ENCODE measurements around the gene SLC9A8. TPM values are rescaled to one million over a fixed set of nuclear protein-coding genes. Genes with fewer than 3 reads are reported as not detected.

The SLC9A8 gene
- total RNA-seq, 5 donors from 2014 or later (not counting 1 experiment from before 2014, with no cell fraction given), result 22.2 to 34.2 (median 25.6) TPM

DNA sequence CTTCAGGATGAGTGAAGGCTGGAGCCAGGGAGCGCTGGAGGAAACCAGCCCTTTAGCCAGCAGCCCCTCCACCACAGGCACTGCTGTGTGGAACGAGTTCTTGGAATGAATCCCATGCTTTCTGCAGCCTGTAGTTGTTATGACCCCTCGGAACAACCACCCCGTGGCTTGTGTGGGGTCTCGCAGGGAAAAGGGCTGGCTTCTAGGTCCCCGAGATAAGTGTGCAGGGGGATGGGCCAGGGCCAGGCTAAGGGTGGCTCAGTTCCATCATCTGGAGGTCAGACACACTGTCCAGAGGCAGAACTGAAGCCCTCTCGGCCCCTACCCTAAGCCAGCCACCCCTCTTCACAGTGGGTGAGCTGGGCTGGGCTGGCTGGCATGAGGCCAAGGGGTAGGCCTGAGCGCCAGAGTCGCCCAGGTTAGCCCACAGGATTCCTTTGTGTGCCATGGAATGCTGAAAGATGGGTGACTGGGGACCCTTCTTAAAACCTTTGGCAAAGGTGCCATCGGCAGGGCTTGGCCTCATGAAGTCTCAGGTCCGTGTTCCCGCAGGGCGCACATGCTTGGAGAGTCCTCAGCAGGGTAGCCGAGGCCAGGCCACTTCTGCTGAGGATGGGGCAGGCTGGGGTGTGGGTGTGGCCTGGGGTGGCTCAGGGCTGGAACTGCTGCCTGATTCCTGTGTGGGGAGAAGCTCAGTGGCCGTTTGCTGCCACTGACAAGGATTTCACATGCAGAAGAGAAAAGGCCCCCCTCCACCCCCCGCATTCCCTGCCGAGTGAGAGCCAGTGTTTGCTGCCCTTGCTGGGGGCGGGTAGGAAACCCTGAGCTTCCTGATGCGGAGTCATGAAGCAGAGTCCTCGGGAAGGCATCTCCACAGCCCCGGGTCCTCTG is 78.1 kb downstream of the SLC9A8 start:
- ATAC-seq (replicated peaks in 1 of 4) (no peak), DNase-seq (no peak)
- Mint-ChIP-seq H3K4me3 (no peak overlapping the region), H3K27ac (no peak overlapping the region), H3K9me3 (no peaks in the 10 kb centered on the region), H3K27me3 (no peaks in the 10 kb centered on the region), H3K36me3 (peaks cover 31% of the 10 kb centered on the region), H3K4me1 (peaks cover 17 to 21% (median 21%) of the 10 kb centered on the region in 3 donors)
- H3K27me3 ChIP-seq (replicated peaks in 1 of 2; ENCODE audit: control insufficient read depth in 2 of 2, extremely low read depth in 1 of 2, insufficient read depth in 2 of 2, low read length in 1 of 2), result no peaks in the 10 kb centered on the region
- H3K9me3 ChIP-seq, result no peaks in the 10 kb centered on the region
- ChIA-PET CTCF (interaction anchor here in 1 of 2 donors (0.6 kb wide), 1 partner anchor 12 kb away, joined by 3 read pairs; no protein-coding TSS in a partner anchor), POLR2A (no interaction called here)
- H3K36me3 ChIP-seq (ENCODE audit: control insufficient read depth in 2 of 2, extremely low read depth in 1 of 2, insufficient read depth in 1 of 2, low read length in 1 of 2), result peaks cover 7 to 19% of the 10 kb centered on the region in 2 donors
- peaks cover 0 to 21% of the 10 kb centered on the region in 2 experiments for H3K4me1 ChIP-seq (ENCODE audit: control insufficient read depth in 1 of 2, extremely low read depth in 1 of 2, insufficient read depth in 2 of 2, low read length in 2 of 2)
- no peak overlapping the region for H3K4me3 ChIP-seq (ENCODE audit: control insufficient read depth in 1 of 2, extremely low read depth in 1 of 2, low read length in 1 of 2)
- no peak overlapping the region for H3K27ac ChIP-seq (ENCODE audit: low read length)
- 95% methylated on average over 16 of the region's 21 CpGs for WGBS (ENCODE audit: insufficient coverage)

DNA sequence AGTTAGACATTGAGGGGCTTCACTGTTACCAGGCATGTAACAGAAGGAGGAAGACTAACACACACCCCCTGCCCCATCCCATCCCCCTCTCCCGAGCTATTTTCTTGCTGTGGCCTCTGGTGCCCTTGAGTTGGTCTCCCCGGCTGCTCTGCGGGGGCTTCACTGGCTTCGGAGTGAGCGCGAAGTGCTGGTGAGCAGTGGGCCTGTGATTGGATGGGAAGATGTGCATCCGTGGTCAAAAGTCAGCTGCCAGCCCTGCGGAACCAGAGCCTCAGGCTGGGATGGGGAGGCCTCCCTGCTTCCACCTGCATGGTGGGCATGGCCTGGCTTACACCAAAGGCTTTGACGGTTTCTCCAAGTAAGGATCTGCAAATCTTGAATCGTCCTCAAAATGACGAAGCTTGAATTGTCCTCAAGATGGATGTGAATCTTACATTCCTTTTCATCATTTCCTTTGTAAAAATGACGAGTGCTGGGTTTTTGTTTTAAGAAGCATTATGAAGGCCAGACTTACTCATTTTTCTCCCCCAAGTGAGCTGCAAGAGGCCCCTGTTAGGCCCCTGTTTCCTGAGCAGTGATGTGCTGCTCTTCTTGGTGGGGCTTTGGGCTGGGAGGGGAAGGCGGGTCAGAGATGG is 79.0 kb downstream of the SLC9A8 start:
- Histone ChIP-seq H3K27ac (ENCODE audit: low read length) (no peak overlapping the region), H3K4me3 (ENCODE audit: control insufficient read depth in 1 of 2, extremely low read depth in 1 of 2, low read length in 1 of 2) (no peak overlapping the region), H3K36me3 (ENCODE audit: control insufficient read depth in 2 of 2, extremely low read depth in 1 of 2, insufficient read depth in 1 of 2, low read length in 1 of 2) (peaks cover 7 to 16% of the 10 kb centered on the region in 2 donors), H3K27me3 (replicated peaks in 1 of 2; ENCODE audit: control insufficient read depth in 2 of 2, extremely low read depth in 1 of 2, insufficient read depth in 2 of 2, low read length in 1 of 2) (no peaks in the 10 kb centered on the region), H3K4me1 (ENCODE audit: control insufficient read depth in 1 of 2, extremely low read depth in 1 of 2, insufficient read depth in 2 of 2, low read length in 2 of 2) (peaks cover 0 to 21% of the 10 kb centered on the region in 2 experiments), H3K9me3 (no peaks in the 10 kb centered on the region)
- WGBS (ENCODE audit: insufficient coverage), result 98% methylated on average over 7 of the region's 13 CpGs
- ATAC-seq (replicated peaks in 1 of 4), result no peak
- Mint-ChIP-seq H3K4me1 (peaks cover 17 to 21% (median 21%) of the 10 kb centered on the region in 3 donors), H3K9me3 (no peaks in the 10 kb centered on the region), H3K27me3 (no peaks in the 10 kb centered on the region), H3K27ac (no peak overlapping the region), H3K36me3 (peaks cover 25% of the 10 kb centered on the region), H3K4me3 (no peak overlapping the region)
- no peak for DNase-seq
- ChIA-PET POLR2A (interaction anchor here (0.5 to 0.6 kb wide), 3 partner anchors 11 to 1018 kb away, joined by 3 to 9 read pairs (median 5); no protein-coding TSS in a partner anchor), CTCF (interaction anchor here in 1 of 2 donors (0.6 kb wide), 1 partner anchor 11 kb away, joined by 3 read pairs; no protein-coding TSS in a partner anchor)

GRCh38 chr20:49892260-49892659 is 79.6 kb downstream of the SLC9A8 start:
- H3K27me3 ChIP-seq (replicated peaks in 1 of 2; ENCODE audit: control insufficient read depth in 2 of 2, extremely low read depth in 1 of 2, insufficient read depth in 2 of 2, low read length in 1 of 2), result no peaks in the 10 kb centered on the region
- Mint-ChIP-seq H3K36me3 (peaks cover 20% of the 10 kb centered on the region), H3K9me3 (no peaks in the 10 kb centered on the region), H3K27ac (no peak overlapping the region), H3K4me3 (no peak overlapping the region), H3K27me3 (no peaks in the 10 kb centered on the region), H3K4me1 (peaks cover 17 to 21% (median 21%) of the 10 kb centered on the region in 3 donors)
- H3K27ac ChIP-seq (ENCODE audit: low read length), result no peak overlapping the region
- peaks cover 0 to 21% of the 10 kb centered on the region in 2 experiments for H3K4me1 ChIP-seq (ENCODE audit: control insufficient read depth in 1 of 2, extremely low read depth in 1 of 2, insufficient read depth in 2 of 2, low read length in 2 of 2)
- H3K36me3 ChIP-seq (ENCODE audit: control insufficient read depth in 2 of 2, extremely low read depth in 1 of 2, insufficient read depth in 1 of 2, low read length in 1 of 2), result peaks cover 7 to 12% of the 10 kb centered on the region in 2 donors
- WGBS (ENCODE audit: insufficient coverage), result 95% methylated on average over 2 of the region's 9 CpGs
- H3K9me3 ChIP-seq, result no peaks in the 10 kb centered on the region
- no peak overlapping the region for H3K4me3 ChIP-seq (ENCODE audit: control insufficient read depth in 1 of 2, extremely low read depth in 1 of 2, low read length in 1 of 2)
- ChIA-PET CTCF (no interaction called here), POLR2A (interaction anchor here (0.5 to 0.6 kb wide), 4 partner anchors 10 to 1019 kb away, joined by 3 to 9 read pairs (median 4); no protein-coding TSS in a partner anchor)
- DNase-seq (no peak), ATAC-seq (replicated peaks in 1 of 4) (no peak)

DNA sequence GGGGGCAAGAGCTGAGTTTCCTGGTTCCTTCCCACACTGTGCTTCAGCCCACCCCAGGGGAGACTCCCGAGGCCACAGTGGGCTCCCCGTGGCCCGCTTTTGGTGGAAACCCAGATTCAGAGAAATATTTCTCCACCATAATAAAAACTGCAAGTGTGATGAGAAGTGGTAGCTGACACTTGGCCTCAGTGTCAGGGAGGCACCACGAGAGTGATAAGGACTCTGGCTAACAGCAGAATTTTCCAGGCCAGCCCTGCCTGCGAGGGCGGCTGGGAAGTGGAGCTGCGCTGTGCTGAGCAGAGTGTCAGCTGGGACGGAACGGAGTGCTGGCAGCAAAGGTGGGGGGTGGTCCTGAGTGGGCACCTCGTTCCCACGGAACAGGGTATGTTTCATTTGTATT is 80.2 kb downstream of the SLC9A8 start:
- H3K9me3 Mint-ChIP-seq, result no peaks in the 10 kb centered on the region

DNA sequence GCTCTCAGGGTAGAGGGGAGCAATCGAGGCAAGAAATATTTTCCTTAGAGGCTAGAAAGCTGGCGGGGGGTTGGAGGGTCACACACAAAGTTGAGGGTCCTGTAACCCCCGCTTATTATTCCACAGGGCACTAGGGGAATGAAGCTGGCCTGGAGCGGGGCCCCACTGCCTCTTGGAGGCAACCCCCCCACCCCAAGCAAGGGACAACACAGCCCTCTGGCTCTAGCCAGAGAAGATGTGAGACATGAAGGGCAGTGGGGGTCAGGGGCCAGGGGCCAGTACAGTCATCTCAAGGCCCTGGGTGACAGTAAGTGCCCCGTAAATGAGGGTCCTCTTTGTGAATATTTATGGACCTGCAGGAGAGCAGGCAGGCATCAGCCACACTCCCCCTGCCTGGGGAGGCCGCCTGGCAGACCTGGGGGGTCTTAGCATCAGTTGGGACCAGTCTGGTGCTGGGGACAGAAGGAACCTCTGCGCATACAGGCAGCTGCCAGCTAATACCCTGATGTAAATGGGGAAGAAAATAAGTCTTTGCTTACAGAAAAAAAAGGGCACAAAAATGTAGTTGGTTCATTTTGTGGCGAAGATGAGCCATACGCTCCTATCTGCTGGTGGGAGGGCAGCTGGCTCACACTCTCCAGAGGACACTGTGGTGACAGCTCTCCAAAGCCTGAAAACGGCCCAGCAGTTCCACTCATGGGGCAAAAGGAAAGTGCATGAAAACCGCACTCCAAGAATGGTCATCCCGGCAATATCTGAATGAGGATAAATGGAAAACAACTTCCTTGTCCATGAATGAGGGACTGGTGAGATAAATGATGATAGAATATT is 80.8 kb downstream of the SLC9A8 start:
- ATAC-seq (replicated peaks in 1 of 4), result no peak
- Mint-ChIP-seq H3K9me3 (no peaks in the 10 kb centered on the region), H3K4me1 (peaks cover 17 to 21% (median 17%) of the 10 kb centered on the region in 3 donors), H3K36me3 (peaks cover 18% of the 10 kb centered on the region), H3K27me3 (no peaks in the 10 kb centered on the region), H3K4me3 (peak overlapping the region; percentile 12 to 35 (median 18)), H3K27ac (peak overlapping the region in 1 of 2 donors; percentile 65)
- no peaks in the 10 kb centered on the region for H3K9me3 ChIP-seq
- ChIA-PET CTCF (interaction anchor here (0.5 to 0.6 kb wide), 2 partner anchors 16 to 288 kb away, joined by 3 to 4 read pairs; no protein-coding TSS in a partner anchor), POLR2A (no interaction called here)
- H3K27ac ChIP-seq (ENCODE audit: low read length), result no peak overlapping the region
- peaks cover 0 to 17% of the 10 kb centered on the region in 2 experiments for H3K4me1 ChIP-seq (ENCODE audit: control insufficient read depth in 1 of 2, extremely low read depth in 1 of 2, insufficient read depth in 2 of 2, low read length in 2 of 2)
- no peak for DNase-seq
- no peak overlapping the region for H3K4me3 ChIP-seq (ENCODE audit: control insufficient read depth in 1 of 2, extremely low read depth in 1 of 2, low read length in 1 of 2)
- WGBS (ENCODE audit: insufficient coverage), result 61% methylated on average over 5 of the region's 12 CpGs
- no peaks in the 10 kb centered on the region for H3K27me3 ChIP-seq (replicated peaks in 1 of 2; ENCODE audit: control insufficient read depth in 2 of 2, extremely low read depth in 1 of 2, insufficient read depth in 2 of 2, low read length in 1 of 2)
- H3K36me3 ChIP-seq (ENCODE audit: control insufficient read depth in 2 of 2, extremely low read depth in 1 of 2, insufficient read depth in 1 of 2, low read length in 1 of 2), result peaks cover 6 to 7% of the 10 kb centered on the region in 2 donors

More for the DNA sequence above, 80.2 kb downstream of the SLC9A8 start:
- ATAC-seq (replicated peaks in 1 of 4), result no peak
- Histone ChIP-seq H3K27me3 (replicated peaks in 1 of 2; ENCODE audit: control insufficient read depth in 2 of 2, extremely low read depth in 1 of 2, insufficient read depth in 2 of 2, low read length in 1 of 2) (no peaks in the 10 kb centered on the region), H3K9me3 (no peaks in the 10 kb centered on the region), H3K4me3 (ENCODE audit: control insufficient read depth in 1 of 2, extremely low read depth in 1 of 2, low read length in 1 of 2) (no peak overlapping the region), H3K36me3 (ENCODE audit: control insufficient read depth in 2 of 2, extremely low read depth in 1 of 2, insufficient read depth in 1 of 2, low read length in 1 of 2) (peaks cover 7 to 12% of the 10 kb centered on the region in 2 donors), H3K4me1 (ENCODE audit: control insufficient read depth in 1 of 2, extremely low read depth in 1 of 2, insufficient read depth in 2 of 2, low read length in 2 of 2) (peaks cover 0 to 21% of the 10 kb centered on the region in 2 experiments), H3K27ac (ENCODE audit: low read length) (no peak overlapping the region)
- 74% methylated on average over 3 of the region's 11 CpGs for WGBS (ENCODE audit: insufficient coverage)
- ChIA-PET CTCF (no interaction called here), POLR2A (interaction anchor here in 1 of 2 donors (0.5 kb wide), 1 partner anchor 40 kb away, joined by 4 read pairs; no protein-coding TSS in a partner anchor)
- Mint-ChIP-seq H3K4me3 (peak overlapping the region in 1 of 3 donors; percentile 12), H3K4me1 (peaks cover 17 to 21% (median 21%) of the 10 kb centered on the region in 3 donors), H3K36me3 (peaks cover 18% of the 10 kb centered on the region), H3K27me3 (no peaks in the 10 kb centered on the region), H3K27ac (no peak overlapping the region)
- no peak for DNase-seq

All from T-cell (primary cell).